Parathyroid adenoma (tissue), 2 donors: Measurements from ENCODE around the gene PYY.

Experiments used
- H2AFZ ChIP-seq: fragments of 300-600 bp; sonication (generic); one replicate; pipeline ENCODE4 v1.7.0; 2017; ENCODE audit warnings: antibody characterized with exemption, mild to moderate bottlenecking
- H3K27ac ChIP-seq: fragments of 300-600 bp; sonication (generic); one replicate; pipeline ENCODE4 v1.7.0; 2017
- H3K27me3 ChIP-seq: fragments of 300-600 bp; sonication (generic); one replicate; pipeline ENCODE4 v1.7.0; 2017; ENCODE audit warnings: low read length; ENCODE audit not compliant: control insufficient read depth, insufficient read depth
- H3K36me3 ChIP-seq: fragments of 300-600 bp; sonication (generic); one replicate; pipeline ENCODE4 v1.7.0; 2017; ENCODE audit warnings: low read length; ENCODE audit not compliant: control insufficient read depth, insufficient read depth
- H3K4me1 ChIP-seq: fragments of 300-600 bp; sonication (generic); one replicate; pipeline ENCODE4 v1.7.0; 2017; ENCODE audit warnings: control low read depth
- H3K4me2 ChIP-seq: fragments of 300-600 bp; sonication (generic); one replicate; pipeline ENCODE4 v1.7.0; 2017; ENCODE audit warnings: low read length
- H3K4me3 ChIP-seq: fragments of 300-600 bp; sonication (generic); one replicate; pipeline ENCODE4 v1.7.0; 2017; ENCODE audit warnings: low read depth, low read length
- H3K79me2 ChIP-seq: fragments of 300-600 bp; sonication (generic); one replicate; pipeline ENCODE4 v1.7.0; 2017; ENCODE audit warnings: control low read depth
- H3K9ac ChIP-seq: fragments of 300-600 bp; sonication (generic); one replicate; pipeline ENCODE4 v1.7.0; 2017; ENCODE audit warnings: mild to moderate bottlenecking
- H3K9me3 ChIP-seq: fragments of 300-600 bp; sonication (generic); one replicate; pipeline ENCODE4 v1.7.0; 2017; ENCODE audit warnings: low read length; ENCODE audit not compliant: control insufficient read depth
- CTCF ChIP-seq: fragments of 300-600 bp; sonication (generic); IDR thresholded peaks from one replicate; pipeline ENCODE4 v1.7.0; 2017; ENCODE audit warnings: antibody characterized with exemption, mild to moderate bottlenecking
- donor health status: primary hyperparathyroidism.

Gene PYY

GRCh38 chr17:43915559-43915958, 38.2 kb downstream of the PYY start:
- no peak overlapping the region for H3K9ac ChIP-seq
- H3K9me3 ChIP-seq = no peaks in the 10 kb centered on the region
- H2AFZ ChIP-seq = no peak overlapping the region
- H3K27me3 ChIP-seq = no peaks in the 10 kb centered on the region
- no peak overlapping the region for H3K4me2 ChIP-seq
- H3K36me3 ChIP-seq = no peaks in the 10 kb centered on the region
- TF ChIP-seq CTCF = no peak
- peaks cover 20% of the 10 kb centered on the region for H3K4me1 ChIP-seq
- no peak overlapping the region for H3K27ac ChIP-seq
- H3K4me3 ChIP-seq = no peak overlapping the region
- no peaks in the 10 kb centered on the region for H3K79me2 ChIP-seq

GRCh38 chr17:43914451-43914850, 39.3 kb downstream of the PYY start:
- H3K27me3 ChIP-seq = no peaks in the 10 kb centered on the region
- no peaks in the 10 kb centered on the region for H3K36me3 ChIP-seq
- H3K79me2 ChIP-seq = no peaks in the 10 kb centered on the region
- no peak overlapping the region for H2AFZ ChIP-seq
- no peak overlapping the region for H3K27ac ChIP-seq
- peaks cover 20% of the 10 kb centered on the region for H3K4me1 ChIP-seq
- no peak for TF ChIP-seq CTCF
- H3K4me2 ChIP-seq = no peak overlapping the region
- H3K9ac ChIP-seq = no peak overlapping the region
- H3K9me3 ChIP-seq = no peaks in the 10 kb centered on the region
- H3K4me3 ChIP-seq = no peak overlapping the region

- H3K4me1 ChIP-seq = peaks cover 20% of the 10 kb centered on the region
- H3K4me3 ChIP-seq = no peak overlapping the region
- H3K9ac ChIP-seq = no peak overlapping the region
- no peak overlapping the region for H3K4me2 ChIP-seq
- no peak overlapping the region for H3K27ac ChIP-seq
- TF ChIP-seq CTCF = no peak
- no peaks in the 10 kb centered on the region for H3K27me3 ChIP-seq
- H2AFZ ChIP-seq = no peak overlapping the region
- no peaks in the 10 kb centered on the region for H3K36me3 ChIP-seq
- H3K79me2 ChIP-seq = no peaks in the 10 kb centered on the region
- no peaks in the 10 kb centered on the region for H3K9me3 ChIP-seq
Observed at GRCh38 chr17:43913584-43913983, 40.2 kb downstream of the PYY start.

- H3K4me2 ChIP-seq = no peak overlapping the region
- no peaks in the 10 kb centered on the region for H3K79me2 ChIP-seq
- no peaks in the 10 kb centered on the region for H3K36me3 ChIP-seq
- no peak overlapping the region for H2AFZ ChIP-seq
- H3K9ac ChIP-seq = no peak overlapping the region
- no peak overlapping the region for H3K27ac ChIP-seq
- H3K9me3 ChIP-seq = no peaks in the 10 kb centered on the region
- no peak overlapping the region for H3K4me3 ChIP-seq
- peaks cover 26% of the 10 kb centered on the region for H3K4me1 ChIP-seq
- H3K27me3 ChIP-seq = no peaks in the 10 kb centered on the region
- TF ChIP-seq CTCF = no peak
Observed at GRCh38 chr17:43912635-43913304, 41.0 kb downstream of the PYY start.

GRCh38 chr17:43911904-43912303, 41.8 kb downstream of the PYY start:
- peak overlapping the region; percentile 49 for H3K4me2 ChIP-seq
- TF ChIP-seq CTCF = no peak

More at GRCh38 chr17:43911904-43912303, 41.8 kb downstream of the PYY start:
- Histone ChIP-seq H3K9me3 (no peaks in the 10 kb centered on the region), H3K4me1 (peaks cover 27% of the 10 kb centered on the region), H3K36me3 (no peaks in the 10 kb centered on the region), H3K27ac (peak overlapping the region; percentile 61), H3K4me3 (no peak overlapping the region), H2AFZ (no peak overlapping the region), H3K27me3 (no peaks in the 10 kb centered on the region), H3K9ac (no peak overlapping the region), H3K79me2 (no peaks in the 10 kb centered on the region)
